K562 (cell line): ENCODE data around the gene COL4A2. TPM values are rescaled to one million over a fixed set of nuclear protein-coding genes. Genes with fewer than 3 reads are reported as not detected.

ENCODE experiments used
- ATAC-seq: fragments of 200-7000 bp; cut with Tn5 transposase; 3 replicates; pipeline ENCODE4 v1.9.1; 2020; ENCODE audit warnings: moderate library complexity
- BruUV-seq: library from RNA; stranded (reverse); fragments of 400-500 nt; replicated peaks from 2 replicates; lab custom pipeline; 2021; lab: Mats Ljungman, UMichigan
- CTCF ChIA-PET: fragments of 300-600 bp; formaldehyde crosslinking; extraction: SDS; loops from one replicate; lab custom pipeline; 2021; ENCODE audit warnings: low intra/inter-chr PET ratio; lab: Yijun Ruan, JAX
- POLR2A ChIA-PET: fragments of 300-600, 350-650 bp; sonication (Branson Sonifier 250); formaldehyde crosslinking; extraction: SDS; loops from one replicate; lab custom pipeline; 2021; ENCODE audit warnings: antibody characterized with exemption, inconsistent platforms; lab: Yijun Ruan, JAX
- DNase-seq, 4 experiments: peaks; one replicate each; pipeline versions ENCODE4 v3.0.0 to v3.0.0-alpha.2; 2011 to 2018; ENCODE audit warnings: low spot score in 3 of 4, mixed read lengths in 3 of 4; ENCODE audit errors: extremely low read depth in 1 of 4
- FAIRE-seq: peaks from 2 replicates; lab custom pipeline; 2011; peaks lifted over from hg19 to GRCh38; lab: Jason Lieb, UNC
- H2AFZ ChIP-seq: 2 replicates; pipeline ENCODE4 v1.6.0; 2011; ENCODE audit warnings: low read depth, low read length, control low read depth, inconsistent platforms
- H3K27ac ChIP-seq: fragments of 200-600 bp; 3 replicates; pipeline ENCODE4 v1.8.0; 2011; ENCODE audit warnings: low read depth, mild to moderate bottlenecking, control low read depth, inconsistent platforms, low read length, moderate library complexity, mixed read lengths; ENCODE audit errors: extremely low read depth
- H3K27me3 ChIP-seq, 2 experiments: fragments of 300-600 bp in 1 of 2; 2 replicates in 1 of 2; 3 replicates in 1 of 2; pipeline versions ENCODE4 v1.6.0 to v1.8.0; 2011; ENCODE audit warnings: inconsistent platforms in 2 of 2, low read length in 2 of 2, mild to moderate bottlenecking in 1 of 2, mixed read lengths in 1 of 2, moderate library complexity in 1 of 2; ENCODE audit not compliant: control insufficient read depth in 2 of 2, insufficient read depth in 2 of 2
- H3K36me3 ChIP-seq: fragments of 300-600 bp; 3 replicates; pipeline ENCODE4 v1.8.0; 2011; ENCODE audit warnings: mild to moderate bottlenecking, low read length, inconsistent platforms; ENCODE audit not compliant: control insufficient read depth, insufficient read depth
- H3K4me1 ChIP-seq, 2 experiments: fragments of 200-600 bp in 1 of 2; replicated peaks in 1 of 2; 2 replicates in 1 of 2; 3 replicates in 1 of 2; pipeline versions ENCODE4 v1.5.1 to v1.8.0; 2011; ENCODE audit warnings: inconsistent platforms in 2 of 2, low read length in 2 of 2, mild to moderate bottlenecking in 1 of 2, mixed read lengths in 1 of 2, moderate library complexity in 1 of 2; ENCODE audit not compliant: control insufficient read depth in 2 of 2, insufficient read depth in 2 of 2
- H3K4me2 ChIP-seq: 2 replicates; pipeline ENCODE4 v1.6.1; 2011; ENCODE audit warnings: low read length, control low read depth, inconsistent platforms, mixed read lengths; ENCODE audit not compliant: insufficient read depth
- H3K4me3 ChIP-seq: fragments of 200-600 bp; sonication (generic), shearing (Covaris generic); 2 replicates; pipeline ENCODE4 v1.5.1; 2016; ENCODE audit warnings: control low read depth, inconsistent platforms
- H3K79me2 ChIP-seq: fragments of 200-600 bp; 3 replicates; pipeline ENCODE4 v1.8.0; 2011; ENCODE audit warnings: low read length, inconsistent platforms; ENCODE audit not compliant: control insufficient read depth, insufficient read depth
- H3K9ac ChIP-seq, 2 experiments: 2 replicates each; pipeline versions ENCODE4 v1.6.0 to v1.6.1; 2011; ENCODE audit warnings: low read depth in 2 of 2, low read length in 2 of 2, control low read depth in 1 of 2, inconsistent platforms in 1 of 2, mild to moderate bottlenecking in 1 of 2, mixed read lengths in 1 of 2; ENCODE audit not compliant: insufficient read depth in 1 of 2
- H3K9me1 ChIP-seq: one replicate; pipeline ENCODE4 v1.6.0; 2011; ENCODE audit warnings: inconsistent platforms, mild to moderate bottlenecking, low read length, moderate library complexity; ENCODE audit not compliant: control insufficient read depth, insufficient read depth
- H3K9me3 ChIP-seq: replicated peaks from 2 replicates; pipeline ENCODE4 v1.5.1; 2011; ENCODE audit warnings: low read depth, low read length, inconsistent platforms; ENCODE audit not compliant: control insufficient read depth, insufficient read depth
- H4K20me1 ChIP-seq: replicated peaks from 2 replicates; pipeline ENCODE4 v1.6.1; 2011; ENCODE audit warnings: low read length, inconsistent platforms, mixed read lengths; ENCODE audit not compliant: control insufficient read depth, insufficient read depth
- ARID2 ChIP-seq: fragments of 450-650 bp; IDR thresholded peaks from 2 replicates; pipeline ENCODE4 v1.6.1; 2017; ENCODE audit warnings: antibody characterized with exemption, mild to moderate bottlenecking
- BRF1 ChIP-seq: IDR thresholded peaks from 3 replicates; pipeline ENCODE4 v1.6.1; 2011; ENCODE audit warnings: borderline replicate concordance, mild to moderate bottlenecking; ENCODE audit not compliant: insufficient read length; ENCODE audit errors: extremely low read depth
- DNMT1 ChIP-seq: fragments of 450-650 bp; IDR thresholded peaks from 2 replicates; pipeline ENCODE4 v1.6.1; 2016; ENCODE audit warnings: antibody characterized with exemption, mild to moderate bottlenecking
- FOXP4 ChIP-seq: sonication (generic); formaldehyde crosslinking; IDR thresholded peaks from 2 replicates; pipeline ENCODE4 v1.8.0; 2022; ENCODE audit warnings: mild to moderate bottlenecking, missing genetic modification reagents, borderline replicate concordance
- KLF6 ChIP-seq: fragments of 250-450 bp; sonication (Bioruptor Pico); IDR thresholded peaks from 2 replicates; pipeline ENCODE4 v1.4.0; 2020; ENCODE audit warnings: mild to moderate bottlenecking, moderate library complexity, borderline replicate concordance
- MED1 ChIP-seq: sonication (generic); formaldehyde crosslinking; IDR thresholded peaks from 2 replicates; pipeline ENCODE4 v1.8.1; 2023; ENCODE audit warnings: missing genetic modification reagents, borderline replicate concordance
- NFXL1 ChIP-seq: fragments of 450-650 bp; formaldehyde crosslinking; IDR thresholded peaks from 2 replicates; pipeline ENCODE4 v1.4.0; 2021; ENCODE audit warnings: mild to moderate bottlenecking
- PHTF2 ChIP-seq: fragments of 250-450 bp; sonication (Bioruptor Pico); IDR thresholded peaks from 2 replicates; pipeline ENCODE4 v1.5.0; 2021; ENCODE audit warnings: mild to moderate bottlenecking
- SMARCE1 ChIP-seq: fragments of 450-650 bp; IDR thresholded peaks from 2 replicates; pipeline ENCODE4 v1.7.1; 2016; ENCODE audit warnings: mild to moderate bottlenecking
- THRB ChIP-seq: fragments of 450-650 bp; formaldehyde crosslinking; conservative IDR thresholded peaks from 2 replicates; pipeline ENCODE4 v1.4.0; 2022; ENCODE audit warnings: mild to moderate bottlenecking, missing genetic modification characterization
- UBTF ChIP-seq, 2 experiments: IDR thresholded peaks; 2 replicates each; pipeline ENCODE4 v1.6.1; 2012; ENCODE audit warnings: improper control_type of control experiment in 2 of 2, low read depth in 2 of 2, low read length in 2 of 2, borderline replicate concordance in 1 of 2
- ZNF583 ChIP-seq: fragments of 250-450 bp; sonication (Bioruptor Pico); IDR thresholded peaks from 2 replicates; pipeline ENCODE4 v1.4.0; 2020
- WGBS: fragments of 100-300 bp; shearing (Covaris generic); methylation state at CpG from one replicate; pipeline ENCODE4 v1.1.6; 2016; ENCODE audit warnings: low coverage, mixed read lengths; ENCODE audit not compliant: insufficient coverage; ENCODE audit errors: missing lambda C conversion rate; 5-methylcytosine and 5-hydroxymethylcytosine counted together
- in situ Hi-C: fragments of 300-500 bp; cut with MboI; formaldehyde crosslinking; loops from 4 replicates; pipeline ENCODE4 v1.15.0; 2018; ENCODE audit warnings: inconsistent platforms, mixed read lengths
- intact Hi-C: fragments of 100-400 bp; cut with micrococcal nuclease; formaldehyde crosslinking; loops from 2 replicates; pipeline ENCODE4 v1.14.2; 2022
- polyA plus RNA-seq, 8 experiments: library from polyadenylated mRNA; depleted of rRNA in 4 of 8; stranded (reverse) in 5 of 8; unstranded in 3 of 8; fragments of >200 nt; fragmentation: Nextera tagmentation in 2 of 8; fragmentation: Illumina TruSeq in 1 of 8; extraction: Ambion mirVana in 2 of 8; extraction: Trizol in 1 of 8; gene quantifications; 2 replicates each; pipeline versions ENCODE4 v1.2.1 to v1.2.3, GENCODE V29; 2011 to 2014; ENCODE audit warnings: inconsistent platforms in 1 of 8, missing spikeins in 1 of 8
- total RNA-seq, 7 experiments: library from RNA; depleted of rRNA in 6 of 7; stranded (reverse); fragments of >200 nt in 6 of 7; fragmentation: Illumina TruSeq in 2 of 7; extraction: Trizol in 2 of 7; gene quantifications; 2 replicates each; pipeline versions ENCODE4 v1.2.1 to v1.2.3, GENCODE V29; 2011 to 2021; ENCODE audit warnings: low replicate concordance in 1 of 7
- TF ChIP-seq, protein P1 (sequence below): fragments of 450-650 bp; IDR thresholded peaks from 2 replicates; pipeline ENCODE4 v1.6.1; 2016

The COL4A2 gene
- total and polyA plus RNA-seq, 9 of the 15 experiments (the other 6 are each of a cell fraction or from before 2014, with no cell fraction given) = 0.13 to 15.2 (median 8.1) TPM

DNA sequence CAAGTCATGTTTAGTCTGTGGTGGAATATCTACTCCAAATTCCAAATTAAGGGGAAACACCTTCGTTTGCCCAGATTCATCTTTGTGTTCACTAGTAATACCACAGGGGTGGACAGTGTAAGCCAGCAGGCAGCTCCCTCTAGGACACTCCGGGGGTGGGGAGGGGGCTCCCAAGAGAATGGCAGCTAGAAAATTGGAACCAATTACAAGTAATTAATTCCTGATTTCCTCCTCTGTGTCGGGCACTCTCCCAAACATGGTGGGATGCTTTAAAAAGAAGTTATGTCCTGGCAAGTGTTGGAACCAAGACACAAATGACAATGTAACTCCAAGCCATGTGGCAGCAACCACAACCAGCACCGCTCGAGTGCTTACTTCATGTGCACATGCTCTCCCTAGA, 6.0 kb upstream of the COL4A2 start:
- Histone ChIP-seq H3K9me3 (no peaks in the 10 kb centered on the region), H3K9me1 (no peaks in the 10 kb centered on the region), H3K27ac (no peak overlapping the region), H4K20me1 (no peaks in the 10 kb centered on the region), H3K4me3 (no peak overlapping the region), H2AFZ (no peak overlapping the region), H3K36me3 (no peaks in the 10 kb centered on the region), H3K27me3 (peaks cover 6 to 24% of the 10 kb centered on the region in 2 experiments; a peak in 3 of 5 replicates), H3K79me2 (no peaks in the 10 kb centered on the region), H3K4me2 (no peak overlapping the region), H3K9ac (no peak overlapping the region), H3K4me1 (peaks cover 0 to 4% of the 10 kb centered on the region in 2 experiments; a peak in 1 of 5 replicates)
- no peak for DNase-seq
- ChIA-PET POLR2A (no interaction called here), CTCF (no interaction called here)
- intact Hi-C loops (no loop called here), in situ Hi-C loops (no loop called here)
- FAIRE-seq = no peak
- TF ChIP-seq UBTF (IDR thresholded peaks at IDR 0.05; ENCODE audit: borderline replicate concordance in 1 of 2, low read depth in 2 of 2, low read length in 2 of 2) (no peak), THRB (no peak), PHTF2 (CRISPR knock-in tag) (no peak), NFXL1 (CRISPR knock-in tag) (no peak), ARID2 (no peak), ZNF583 (CRISPR knock-in tag) (no peak), DNMT1 (no peak), MED1 (CRISPR knock-in tag) (no peak), KLF6 (CRISPR knock-in tag) (no peak), BRF1 (no peak), SMARCE1 (no peak), FOXP4 (no peak)
- TF ChIP-seq, protein P1, sequence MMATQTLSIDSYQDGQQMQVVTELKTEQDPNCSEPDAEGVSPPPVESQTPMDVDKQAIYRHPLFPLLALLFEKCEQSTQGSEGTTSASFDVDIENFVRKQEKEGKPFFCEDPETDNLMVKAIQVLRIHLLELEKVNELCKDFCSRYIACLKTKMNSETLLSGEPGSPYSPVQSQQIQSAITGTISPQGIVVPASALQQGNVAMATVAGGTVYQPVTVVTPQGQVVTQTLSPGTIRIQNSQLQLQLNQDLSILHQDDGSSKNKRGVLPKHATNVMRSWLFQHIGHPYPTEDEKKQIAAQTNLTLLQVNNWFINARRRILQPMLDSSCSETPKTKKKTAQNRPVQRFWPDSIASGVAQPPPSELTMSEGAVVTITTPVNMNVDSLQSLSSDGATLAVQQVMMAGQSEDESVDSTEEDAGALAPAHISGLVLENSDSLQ = no peak
- BruUV-seq = no TSS peak
- ATAC-seq = no peak
- 0% methylated on average over 5 of the region's 5 CpGs for WGBS
